Measurements from ENCODE around the gene NFIB. TPM values are rescaled to one million over a fixed set of nuclear protein-coding genes. Genes with fewer than 3 reads are reported as not detected.

NFIB gene
- total and polyA plus RNA-seq, 2 of the 4 experiments (the other 2 are of a cell fraction): 1.4 to 2.0 TPM

- no peak overlapping the region for H3K4me2 ChIP-seq (ENCODE audit: low read depth, low read length)
- no peaks in the 10 kb centered on the region for H3K36me3 ChIP-seq (ENCODE audit: control insufficient read depth, insufficient read depth, low read length)
- H2BK5ac ChIP-seq (ENCODE audit: low read depth, low read length, poor library complexity, severe bottlenecking): no peak overlapping the region
- 20% methylated on average over 1 of the region's 3 CpGs; no CpG with 5 or more reads in 1 of the 2 experiments for WGBS, 2 experiments (ENCODE audit: extremely low coverage in 2 of 2, insufficient read length in 1 of 2)
- no peaks in the 10 kb centered on the region for H4K20me1 ChIP-seq (ENCODE audit: insufficient read depth, low read length)
- ATAC-seq (ENCODE audit: low read depth) (peak; percentile 60), DNase-seq (peak; percentile 51)
- H3K23ac ChIP-seq (ENCODE audit: low read depth, low read length): no peak overlapping the region
- H3K27me3 ChIP-seq (ENCODE audit: control insufficient read depth, insufficient read depth, low read length): peaks cover 4% of the 10 kb centered on the region
- H3K4me1 ChIP-seq (ENCODE audit: control insufficient read depth, insufficient read depth, low read length): peaks cover 3% of the 10 kb centered on the region; the same call in 1 of the 2 replicates
- no peak overlapping the region for H3K4me3 ChIP-seq (ENCODE audit: insufficient read depth, low read depth, low read length)
- H3K56ac ChIP-seq (ENCODE audit: extremely low read depth, insufficient read depth, low read length): no peak overlapping the region
- no peak overlapping the region for H2BK15ac ChIP-seq (ENCODE audit: low read depth, low read length)
- dilution Hi-C loops (cut with HindIII; ENCODE audit: low sequenced_read_pairs, unreplicated experiment): no loop called here
- no peak overlapping the region for H4K91ac ChIP-seq (ENCODE audit: insufficient read depth, low read depth, low read length)
- CTCF ChIA-PET: no interaction called here
- H3K79me1 ChIP-seq (ENCODE audit: low read depth in 1 of 2, low read length in 2 of 2): no peaks in the 10 kb centered on the region
- H2AK5ac ChIP-seq (ENCODE audit: low read depth, low read length): no peak overlapping the region
- POLR2A ChIA-PET (ENCODE audit: unreplicated experiment): no interaction called here
- H3K9ac ChIP-seq (ENCODE audit: low read depth, low read length): no peak overlapping the region
- in situ Hi-C loops (cut with MboI; ENCODE audit: low sequenced_read_pairs): no loop called here
- H3K4ac ChIP-seq (ENCODE audit: low read depth, low read length): no peak overlapping the region
- H3K14ac ChIP-seq (replicated peaks; ENCODE audit: low read depth, low read length): 0 out of 2 replicates have a peak overlapping the region, but pooled peaks have one; percentile 40
- H2AFZ ChIP-seq (replicated peaks; ENCODE audit: low read length, poor library complexity): no peak overlapping the region
- no peak overlapping the region for H4K8ac ChIP-seq (ENCODE audit: low read depth in 2 of 2, low read length in 2 of 2)
- no peaks in the 10 kb centered on the region for H3K9me3 ChIP-seq (ENCODE audit: control insufficient read depth, insufficient read depth, low read length)
- H3K27ac ChIP-seq (ENCODE audit: insufficient read depth, low read length): no peak overlapping the region
- H2BK20ac ChIP-seq (ENCODE audit: low read depth, low read length): no peak overlapping the region
- H4K5ac ChIP-seq (ENCODE audit: low read depth, low read length): no peak overlapping the region
- no TSS peak for BruUV-seq (replicated peaks)
- no peaks in the 10 kb centered on the region for H3K9me1 ChIP-seq (ENCODE audit: insufficient read depth, low read length)
- H3K18ac ChIP-seq (ENCODE audit: low read depth, low read length): no peak overlapping the region
- TF ChIP-seq CHD1 (IDR thresholded peaks at IDR 0.05; ENCODE audit: low read depth, low read length): no peak
- TF ChIP-seq CEBPB (IDR thresholded peaks at IDR 0.05; ENCODE audit: low read depth, low read length): peak; percentile 91
- H2BK120ac ChIP-seq (ENCODE audit: low read depth, low read length): peak overlapping the region; percentile 68; the same call in 1 of the 2 replicates
- H2AK9ac ChIP-seq (replicated peaks; ENCODE audit: low read depth, low read length, poor library complexity): no peak overlapping the region
- intact Hi-C loops (cut with micrococcal nuclease): no loop called here
Observed at GRCh38 chr9:14245901-14246525, 67.9 kb downstream of the NFIB start.
